ENCODE results near the gene KLF7.

Gene KLF7

DNA sequence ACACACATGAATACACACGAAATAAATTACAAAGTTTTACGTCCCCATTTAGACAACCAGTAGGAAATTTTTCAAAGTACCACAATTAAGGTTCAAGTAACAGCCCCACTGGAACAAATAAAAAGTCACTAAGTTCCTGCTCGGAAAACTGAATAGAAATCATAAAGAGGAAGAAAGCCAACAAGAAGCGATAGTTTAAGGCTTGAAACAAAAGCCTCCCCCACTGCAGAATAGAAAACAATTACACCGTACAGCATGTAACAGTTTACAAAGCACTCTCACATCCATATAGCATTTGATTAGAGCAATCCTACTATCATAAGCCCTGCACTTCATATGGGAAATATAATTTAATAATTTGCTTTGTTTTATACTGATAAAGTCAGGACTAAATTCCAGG, 15.5 kb downstream of the KLF7 start:
- DNase-seq (ENCODE audit: low read depth in 1 of 2, low spot score in 1 of 2), result no peak

DNA sequence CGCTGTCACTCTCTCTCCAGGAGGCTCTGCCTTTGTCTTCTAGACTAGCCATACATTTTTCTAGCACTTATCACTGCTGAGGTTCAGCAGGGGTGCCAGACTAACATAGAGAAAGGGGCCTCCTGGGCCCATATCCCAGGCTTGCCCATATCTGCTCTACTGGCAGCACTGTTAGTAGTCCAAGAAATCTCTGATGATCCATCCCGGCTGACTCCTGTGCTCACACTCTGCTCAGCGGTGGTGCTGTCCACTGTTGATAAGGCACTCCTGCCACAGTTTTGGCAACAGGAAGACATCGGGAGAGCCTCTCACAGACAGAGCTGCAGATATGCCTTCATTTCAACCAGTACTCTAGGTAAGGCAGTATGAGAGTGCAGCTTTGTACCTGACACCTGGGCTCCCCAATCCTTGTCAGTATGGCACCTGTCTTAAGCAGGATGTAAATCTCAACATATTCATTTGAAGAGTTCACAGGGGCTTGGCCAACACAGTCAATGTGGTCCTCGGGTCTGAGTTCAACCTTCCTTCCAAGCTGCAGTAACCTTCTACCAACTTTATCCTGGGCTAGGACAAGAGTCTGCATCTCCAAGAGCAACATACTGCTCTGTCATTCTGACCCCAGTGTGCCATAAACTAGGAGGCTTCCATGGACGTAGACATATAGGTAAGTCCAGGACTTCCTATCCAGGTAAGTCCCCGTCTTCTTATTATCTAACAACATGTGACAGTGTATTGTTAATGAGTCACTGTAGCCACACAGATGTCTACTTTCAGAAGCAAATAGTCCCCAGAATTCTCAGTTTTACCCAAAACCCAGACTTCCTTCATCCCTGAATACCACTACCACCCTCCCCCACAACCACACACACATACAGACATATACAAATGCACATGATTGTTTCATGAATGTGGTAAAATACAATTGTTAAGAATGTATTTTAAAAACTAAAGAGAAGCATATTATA, 16.2 kb downstream of the KLF7 start:
- peak in 1 of 2 donors; percentile 38 for DNase-seq (ENCODE audit: low read depth in 1 of 2, low spot score in 1 of 2)

DNA sequence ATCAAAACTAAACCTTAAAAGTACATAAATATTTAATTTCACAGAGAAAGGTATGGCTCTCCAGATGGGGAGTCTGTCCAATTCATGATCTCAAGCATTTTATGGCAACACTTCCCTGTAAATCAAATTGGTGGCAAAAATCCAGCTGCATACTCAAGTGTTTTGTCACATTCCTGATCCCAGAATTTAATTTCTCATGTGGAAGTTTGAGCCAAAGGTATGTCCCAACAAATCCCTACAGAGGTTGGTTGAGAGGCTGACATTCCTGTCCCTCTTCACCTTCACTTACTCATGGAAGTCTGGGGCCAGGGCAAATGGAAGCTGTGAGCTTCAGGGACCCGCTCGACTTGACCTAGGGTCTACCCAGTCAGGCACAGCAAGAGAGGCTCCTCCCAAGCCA, 17.7 kb downstream of the KLF7 start:
- DNase-seq (ENCODE audit: low read depth in 1 of 2, low spot score in 1 of 2), result no peak

DNA sequence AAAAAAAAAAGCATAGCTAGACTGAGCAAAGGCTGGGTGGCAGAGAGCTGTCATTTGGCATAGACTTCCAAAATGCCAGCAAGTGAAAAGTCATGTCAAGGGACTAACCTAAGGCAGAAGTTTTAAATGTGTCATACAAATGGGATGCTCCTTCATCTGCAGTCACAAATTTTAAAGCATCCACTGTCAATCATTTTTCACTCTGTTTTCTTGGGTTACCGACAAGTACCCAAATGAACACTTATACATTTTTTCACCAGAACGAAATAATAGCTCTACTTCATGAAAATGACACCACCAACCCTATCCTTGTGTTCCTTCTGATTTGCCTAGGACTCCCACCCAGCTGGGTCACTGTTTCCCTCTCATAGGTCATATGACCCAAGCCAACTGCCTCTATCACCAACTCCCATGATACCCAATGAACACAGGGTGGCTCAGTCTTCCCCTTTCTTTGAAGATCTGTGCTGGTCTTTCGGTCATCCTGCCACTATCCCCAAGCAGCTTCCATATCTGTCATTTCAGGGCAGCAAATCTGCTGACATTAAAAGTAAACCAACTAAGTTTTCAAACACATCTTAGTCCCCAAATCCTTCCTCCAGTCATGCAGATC, 21.5 kb downstream of the KLF7 start:
- DNase-seq (ENCODE audit: low read depth in 1 of 2, low spot score in 1 of 2), result no peak

DNA sequence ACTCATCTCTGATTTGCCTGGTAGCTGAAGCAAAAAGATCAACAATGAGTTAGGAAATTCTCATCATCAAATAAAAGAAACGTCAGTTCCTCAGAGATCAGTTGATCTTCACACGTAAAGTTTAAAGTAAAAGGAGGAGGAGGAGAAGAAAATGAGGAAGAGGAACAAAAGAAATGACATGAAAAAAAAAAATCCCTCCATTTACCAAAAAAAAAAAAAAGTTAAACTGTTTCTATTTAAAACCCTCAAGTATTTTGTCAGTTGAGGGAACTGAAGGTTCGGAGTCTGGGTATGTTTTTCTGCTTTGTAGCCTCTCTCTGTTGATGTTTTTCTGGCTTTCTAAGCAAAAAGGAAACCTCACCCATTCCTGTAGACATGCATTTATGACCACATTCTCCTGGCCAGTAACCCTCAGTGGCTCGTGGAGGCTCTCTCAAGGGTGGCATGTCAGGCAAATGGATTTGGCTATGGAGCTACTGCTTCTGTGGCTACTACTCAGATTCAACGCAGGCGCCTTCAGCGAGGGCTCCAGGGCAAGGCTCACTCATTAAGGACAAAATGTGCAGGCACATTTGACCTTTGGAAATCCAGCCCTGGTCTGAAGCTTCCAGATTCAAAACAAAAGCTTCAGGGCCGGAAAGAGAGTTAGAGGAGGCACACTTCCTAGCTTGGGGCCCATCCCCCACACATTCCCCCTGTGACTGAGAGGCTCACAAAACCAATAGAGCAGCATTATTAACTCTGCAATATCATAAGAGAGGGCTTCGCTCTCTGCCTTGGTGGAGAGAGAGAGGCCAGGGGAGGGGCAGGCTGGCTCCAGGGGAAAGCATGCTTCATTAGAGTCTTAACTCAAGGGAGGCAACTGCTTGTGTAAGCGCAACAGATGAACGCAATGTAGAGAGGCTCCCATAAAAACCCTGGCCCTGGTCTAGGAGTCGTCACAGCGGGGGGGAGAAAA, 22.3 kb downstream of the KLF7 start:
- DNase-seq (ENCODE audit: low read depth in 1 of 2, low spot score in 1 of 2), result peak in 1 of 2 donors; percentile 32

DNA sequence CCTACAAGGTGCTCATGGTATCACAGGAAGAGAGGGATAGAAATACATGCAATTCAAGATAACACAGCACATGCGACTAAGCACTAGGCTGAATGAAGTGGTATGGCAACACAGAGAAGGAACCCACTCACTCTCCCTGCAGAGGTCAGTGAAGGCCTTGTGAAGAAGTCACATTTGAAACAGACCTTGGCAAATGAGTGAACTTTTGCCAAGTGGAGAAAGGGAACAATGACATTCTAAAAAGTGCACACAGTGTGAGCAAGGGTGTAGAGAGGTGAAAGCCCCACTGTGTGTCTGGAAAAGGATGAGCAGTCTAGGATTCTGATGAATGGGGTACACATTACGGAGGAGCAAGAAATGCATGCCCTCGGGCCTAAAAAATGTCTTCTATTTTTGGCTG, 23.3 kb downstream of the KLF7 start:
- no peak for DNase-seq (ENCODE audit: low read depth in 1 of 2, low spot score in 1 of 2)

DNA sequence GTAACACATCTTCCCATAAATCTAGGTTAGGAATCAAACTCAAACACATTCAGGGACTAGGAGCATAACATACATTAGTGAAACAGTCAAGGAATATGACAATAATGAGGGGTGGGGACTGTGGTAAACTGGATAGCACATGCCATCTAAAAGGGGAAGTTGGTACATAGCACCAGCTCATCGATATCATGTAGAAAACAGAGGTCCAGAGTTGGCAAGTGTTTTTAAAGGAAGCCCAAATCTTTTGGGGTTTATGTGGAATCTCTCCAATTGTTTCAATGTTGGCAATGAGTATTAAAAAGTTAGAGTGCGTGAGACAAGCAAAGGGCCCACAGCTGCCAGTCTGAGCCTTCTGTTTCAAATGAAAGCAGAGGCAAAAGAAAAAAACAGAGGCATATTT, 24.4 kb downstream of the KLF7 start:
- no peak for DNase-seq (ENCODE audit: low read depth in 1 of 2, low spot score in 1 of 2)

DNA sequence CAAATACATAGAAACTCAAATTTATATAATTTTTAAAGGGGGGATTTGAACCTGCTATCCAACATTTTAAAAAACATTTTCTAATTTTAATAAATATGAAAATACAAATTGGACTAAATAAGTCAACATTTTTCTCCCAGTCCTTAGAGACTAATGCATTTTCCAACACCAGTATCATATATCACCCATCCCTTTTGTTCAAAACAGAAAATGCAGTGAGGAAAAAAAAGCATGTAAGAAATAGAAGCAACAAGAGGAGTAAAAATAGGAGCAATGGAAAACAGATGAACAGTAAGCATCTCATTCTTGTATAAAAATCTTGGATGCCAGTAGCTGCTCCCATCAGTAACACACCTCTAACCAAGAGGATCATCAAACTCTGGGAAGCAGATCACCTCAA, 25.5 kb downstream of the KLF7 start:
- DNase-seq (ENCODE audit: low read depth in 1 of 2, low spot score in 1 of 2), result no peak

DNA sequence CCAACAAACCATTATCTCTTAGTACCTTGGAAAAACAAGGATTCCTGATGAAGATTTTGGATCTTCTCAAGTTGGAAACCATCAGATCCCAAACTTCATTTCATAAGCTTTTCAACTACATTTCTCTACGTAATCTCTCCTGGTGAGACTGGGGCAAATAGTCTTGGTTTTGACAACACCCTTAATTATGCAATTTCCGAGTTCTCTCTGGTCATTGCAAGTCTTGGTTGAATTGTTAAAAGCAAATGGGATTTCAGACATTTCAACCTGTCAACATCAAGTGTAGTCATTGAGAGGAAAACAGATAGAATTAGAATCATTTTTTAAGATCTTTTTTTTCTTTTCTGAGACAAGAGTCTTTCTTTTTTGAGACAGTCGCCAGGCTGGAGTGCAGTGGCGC, 26.2 kb downstream of the KLF7 start:
- no peak for DNase-seq (ENCODE audit: low read depth in 1 of 2, low spot score in 1 of 2)

DNA sequence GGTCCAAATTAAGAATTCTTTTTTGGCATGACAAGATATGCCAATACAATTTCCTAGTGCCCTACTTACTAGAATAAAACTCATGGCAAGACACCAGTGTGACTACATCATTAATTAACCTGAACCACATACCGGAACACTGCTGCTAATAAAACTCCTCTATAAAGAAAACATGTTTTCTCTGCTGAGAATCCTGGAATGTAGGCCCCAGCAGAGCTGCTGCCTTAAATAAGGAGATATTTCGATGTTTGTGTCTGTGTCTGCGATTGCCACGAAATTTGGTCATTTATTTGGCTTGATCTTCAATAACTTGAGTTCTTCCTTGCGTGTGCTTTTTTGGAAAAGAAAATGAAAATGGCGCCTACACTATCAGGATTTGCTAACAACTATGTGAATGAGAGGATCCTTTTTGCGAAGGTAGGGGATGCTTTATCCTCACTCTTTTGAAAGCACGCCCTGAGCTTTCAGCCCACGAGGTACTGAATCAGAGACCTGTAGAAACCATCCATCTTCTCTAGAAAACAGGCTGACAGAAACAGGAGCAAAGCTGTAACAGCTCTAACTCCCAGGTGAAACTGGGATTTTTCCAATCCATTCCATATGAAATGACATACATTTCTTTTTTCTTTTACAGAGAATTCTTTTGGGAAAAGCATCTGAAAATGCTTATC, 27.0 kb downstream of the KLF7 start:
- DNase-seq (ENCODE audit: low read depth in 1 of 2, low spot score in 1 of 2), result no peak

DNA sequence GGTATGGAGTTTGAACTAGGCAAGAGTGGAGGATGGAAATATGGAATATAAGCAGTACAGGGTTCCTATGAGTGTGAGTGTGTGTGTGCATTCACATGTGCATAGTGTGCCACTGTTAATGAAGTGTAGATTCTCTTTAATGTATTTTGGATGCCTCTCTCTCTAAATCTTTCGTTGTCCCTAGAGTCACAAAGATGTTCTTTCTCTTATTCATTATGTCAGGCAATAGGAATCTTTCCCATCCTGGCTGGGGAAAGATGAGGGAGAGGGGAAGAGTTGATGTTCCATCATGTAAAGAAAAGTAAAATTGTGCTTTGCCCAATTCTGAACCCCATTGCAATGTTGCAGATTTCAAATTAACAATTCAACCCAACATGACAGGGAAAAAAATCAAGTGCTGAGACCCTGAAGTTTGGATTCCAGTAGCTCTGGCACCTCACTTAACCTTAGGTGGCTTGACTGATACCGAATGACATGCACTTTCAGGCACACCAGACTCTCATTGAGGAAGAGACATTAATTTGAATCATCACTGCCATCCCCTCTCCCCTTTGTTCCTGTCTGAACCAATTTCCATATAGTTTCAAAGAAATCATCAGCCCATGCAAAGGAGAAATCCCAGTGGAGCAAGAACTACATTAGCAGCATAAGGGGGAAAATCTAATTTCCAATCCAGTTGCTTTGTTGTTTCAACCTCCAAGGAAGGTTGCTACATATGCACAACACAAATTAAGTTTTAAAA, 28.0 kb downstream of the KLF7 start:
- no peak for DNase-seq (ENCODE audit: low read depth in 1 of 2, low spot score in 1 of 2)

DNA sequence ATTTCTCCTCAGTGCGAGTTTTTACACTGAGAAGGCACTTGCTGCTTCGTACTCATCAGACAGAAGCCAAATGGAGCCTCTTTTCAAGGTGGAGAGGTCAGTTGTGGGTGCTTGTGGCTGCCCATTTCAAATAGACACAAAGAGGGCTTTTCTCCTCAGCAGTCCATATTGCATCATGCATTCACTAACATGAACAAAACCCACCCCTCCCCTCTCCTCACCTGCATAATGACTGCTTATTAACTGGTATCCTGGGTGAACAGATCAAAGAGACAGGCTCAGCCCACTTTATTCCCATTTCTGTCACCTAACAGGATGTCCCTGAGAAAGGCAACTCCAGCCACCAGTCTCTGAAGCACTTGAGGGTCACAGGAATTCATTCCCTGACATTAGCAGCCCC, 28.9 kb downstream of the KLF7 start:
- no peak for DNase-seq (ENCODE audit: low read depth in 1 of 2, low spot score in 1 of 2)

DNA sequence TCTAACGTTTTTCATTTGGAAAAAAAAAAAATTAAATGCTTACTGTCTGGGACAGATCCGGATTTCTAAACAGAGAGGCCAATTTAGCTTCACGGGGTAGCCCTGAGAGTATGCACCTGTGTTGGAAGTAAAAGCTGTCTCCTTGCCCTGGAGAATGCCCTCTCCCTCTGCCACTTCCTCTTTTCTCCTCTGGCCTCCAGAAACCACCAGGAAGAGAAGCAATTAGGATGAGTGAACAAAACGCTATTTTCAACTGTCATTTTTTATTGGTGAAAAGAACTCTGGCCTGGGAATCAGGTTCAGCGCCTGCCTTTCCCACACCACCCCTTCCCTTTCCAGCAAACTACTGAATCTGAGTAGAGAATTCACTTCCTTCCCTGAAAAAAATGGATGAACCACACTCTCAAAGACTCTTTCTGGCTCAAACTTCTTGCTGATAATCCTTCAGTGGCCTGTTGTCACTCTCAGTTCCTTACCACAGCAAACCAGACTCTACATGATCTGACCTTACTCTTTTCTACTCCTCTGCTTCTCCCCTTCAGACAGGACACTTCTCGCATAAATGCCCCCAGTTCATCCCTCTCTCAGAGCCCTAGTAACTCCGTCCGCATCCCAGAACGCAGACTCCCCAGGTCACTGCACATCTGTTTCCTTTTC, 29.8 kb downstream of the KLF7 start:
- no peak for DNase-seq (ENCODE audit: low read depth in 1 of 2, low spot score in 1 of 2)

DNA sequence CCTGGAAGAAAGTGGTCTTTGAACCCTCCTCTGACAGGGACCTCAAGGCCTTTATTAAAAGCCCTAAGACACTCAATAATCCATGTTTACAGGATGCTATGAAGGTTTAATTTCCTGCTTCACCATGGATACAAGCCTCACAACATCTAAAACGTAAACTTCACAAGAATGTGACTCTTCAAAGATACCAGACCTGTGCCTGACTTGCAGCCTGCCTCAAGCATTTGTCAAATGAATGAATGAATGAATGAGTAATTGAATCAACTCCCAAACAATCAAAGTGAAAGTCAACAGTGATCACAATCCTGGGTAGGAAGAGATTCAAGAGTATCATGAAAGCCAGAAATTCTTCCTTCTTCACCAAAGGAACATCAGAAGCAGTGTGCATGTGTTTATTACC, 30.4 kb downstream of the KLF7 start:
- DNase-seq (ENCODE audit: low read depth in 1 of 2, low spot score in 1 of 2), result no peak

DNA sequence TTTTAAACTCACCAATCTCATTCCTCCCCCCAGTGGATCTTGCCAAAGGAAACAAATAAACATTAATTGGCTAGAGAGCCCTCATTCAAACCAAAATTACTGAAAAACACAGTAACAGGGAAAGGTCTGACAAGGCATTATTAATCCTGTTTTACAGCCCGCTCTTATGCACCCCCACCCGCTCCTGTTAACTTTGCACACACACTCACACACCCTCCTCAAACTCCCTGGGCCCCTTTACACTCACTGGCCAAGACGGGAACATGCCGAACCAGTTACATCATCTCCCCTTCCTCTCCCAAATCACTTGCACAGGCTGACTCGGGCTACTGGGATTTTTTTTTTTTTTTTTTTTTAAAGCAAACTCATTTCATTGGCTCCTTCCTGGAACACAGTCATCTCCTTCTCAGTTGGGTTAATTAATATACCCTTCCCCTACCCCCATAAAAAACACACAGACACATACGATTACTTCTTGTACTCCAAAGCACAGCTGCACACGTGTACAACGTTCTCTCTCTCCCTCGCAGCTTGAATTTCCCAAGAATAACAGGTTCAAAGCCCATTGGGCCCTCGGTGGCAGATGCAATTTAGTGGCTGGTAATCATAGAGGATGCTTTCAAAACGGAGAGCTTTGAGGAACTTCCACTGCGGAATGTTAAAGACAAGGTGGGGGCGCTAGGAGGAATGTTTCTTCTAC, 31.8 kb downstream of the KLF7 start:
- DNase-seq (ENCODE audit: low read depth in 1 of 2, low spot score in 1 of 2), result no peak

DNA sequence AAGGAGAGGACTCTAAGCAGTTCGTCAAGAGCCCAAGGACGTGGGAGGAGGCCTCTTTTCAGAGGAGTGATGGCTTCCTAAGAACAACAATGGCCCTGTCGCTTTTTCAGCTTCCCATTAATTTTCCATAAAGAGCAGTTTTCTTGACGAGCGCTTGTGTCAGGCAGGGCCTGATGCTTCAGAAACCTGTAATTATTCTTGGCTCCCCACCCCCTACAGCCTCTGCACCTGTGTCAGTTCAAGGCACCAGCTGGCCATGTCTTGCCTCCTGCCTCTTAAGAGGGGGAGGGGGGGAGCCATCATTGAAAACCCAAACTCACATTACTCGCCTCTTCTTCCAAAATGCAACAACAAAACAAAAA, 32.3 kb downstream of the KLF7 start:
- no peak for DNase-seq (ENCODE audit: low read depth in 1 of 2, low spot score in 1 of 2)

DNA sequence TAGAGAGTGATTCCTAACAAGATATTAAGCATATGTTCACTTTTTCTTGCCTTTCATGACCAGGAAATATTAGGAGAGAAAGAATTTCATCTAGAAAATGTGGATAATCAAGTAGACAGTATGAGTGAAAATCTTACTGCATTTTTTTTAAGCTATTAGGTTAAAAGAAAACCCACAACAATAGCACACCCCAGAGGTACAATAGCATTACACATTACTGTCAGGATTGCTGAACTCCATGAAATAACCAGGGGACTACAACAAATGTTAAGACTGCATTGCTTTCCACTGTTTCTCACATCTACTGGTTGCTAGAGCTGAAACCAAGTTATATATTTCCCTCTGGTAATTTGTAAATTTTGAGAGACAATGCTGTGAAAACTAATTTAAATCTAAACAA, 33.7 kb downstream of the KLF7 start:
- no peak for DNase-seq (ENCODE audit: low read depth in 1 of 2, low spot score in 1 of 2)

DNA sequence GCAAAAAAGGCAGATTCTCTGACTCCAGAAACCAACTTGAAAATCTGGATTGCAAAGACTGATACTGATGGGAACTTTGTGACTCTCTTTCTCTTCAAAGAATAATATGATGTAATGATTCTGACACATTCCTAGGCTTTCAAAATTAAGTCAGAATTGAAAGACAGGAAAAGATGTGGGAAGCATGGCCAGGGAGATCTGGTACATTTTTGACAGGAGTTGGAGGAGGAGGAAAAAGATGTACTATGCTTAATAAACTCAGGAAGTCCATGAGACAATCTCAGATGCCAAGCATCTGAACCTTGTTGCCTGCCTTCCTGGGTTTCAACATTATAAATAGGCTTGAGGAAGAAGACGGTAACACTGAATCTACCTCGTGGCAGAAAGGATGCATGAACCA, 34.2 kb downstream of the KLF7 start:
- DNase-seq (ENCODE audit: low read depth in 1 of 2, low spot score in 1 of 2), result no peak

DNA sequence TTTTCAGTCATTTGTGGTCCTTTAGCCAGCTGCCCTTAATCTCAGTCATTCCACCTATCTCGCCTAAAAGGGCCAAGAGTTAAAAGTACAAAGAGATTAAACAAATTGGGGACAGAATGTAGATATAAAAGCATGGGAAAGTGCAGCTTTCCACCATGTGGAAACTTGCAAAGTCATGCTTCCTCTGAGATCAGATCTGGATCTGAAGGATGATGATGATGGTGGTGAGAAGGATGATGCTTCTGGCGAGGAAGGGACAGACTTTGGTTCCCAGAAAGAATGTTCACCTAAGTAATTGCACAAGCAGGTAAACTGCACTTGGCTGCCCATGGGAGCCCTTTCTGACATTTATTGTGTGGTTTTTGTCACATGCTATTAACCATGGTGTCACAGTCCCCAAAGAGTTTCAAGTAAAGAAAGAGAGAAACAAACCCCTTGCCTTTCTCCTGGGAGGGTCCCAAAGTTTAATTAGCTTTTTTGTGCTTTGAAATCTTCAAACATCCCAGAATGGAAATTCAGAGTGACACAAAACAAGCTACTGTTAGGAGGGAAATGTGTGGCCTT, 34.7 kb downstream of the KLF7 start:
- no peak for DNase-seq (ENCODE audit: low read depth in 1 of 2, low spot score in 1 of 2)

Measured in activated CD4-positive, alpha-beta T cell treated with anti-CD3 and anti-CD28 coated beads, Interleukin-2, amount 50 U/mL, for 24 hours (primary cell).